ENCODE data around the gene SIPA1L3. TPM values are rescaled to one million over a fixed set of nuclear protein-coding genes. Genes with fewer than 3 reads are reported as not detected.

The SIPA1L3 gene
- total and polyA plus RNA-seq, 4 donors, result 9.6 to 50.5 (median 27.6) TPM

- WGBS, 2 donors, result 49 to 50% methylated on average over 21 of the region's 21 CpGs
- Histone ChIP-seq H3K9me3 (ENCODE audit: control insufficient read depth in 4 of 4, insufficient read depth in 3 of 4, low read length in 3 of 4) (no peaks in the 10 kb centered on the region), H3K27me3 (ENCODE audit: control insufficient read depth in 3 of 3, insufficient read depth in 3 of 3, low read length in 2 of 3) (peaks cover 0 to 3% (median 0%) of the 10 kb centered on the region in 3 donors), H3K4me3 (no peak overlapping the region), H3K27ac (ENCODE audit: low read depth in 1 of 2, low read length in 1 of 2) (peak overlapping the region; percentile 81 to 83), H3K36me3 (ENCODE audit: control insufficient read depth in 4 of 4, insufficient read depth in 4 of 4, low read length in 4 of 4) (peaks cover 0 to 7% (median 2%) of the 10 kb centered on the region in 4 donors), H3K4me1 (ENCODE audit: control insufficient read depth in 5 of 5, insufficient read depth in 5 of 5, low read length in 5 of 5) (peaks cover 0 to 46% (median 20%) of the 10 kb centered on the region in 5 donors), H3K9ac (ENCODE audit: insufficient read depth in 1 of 2, low read length in 2 of 2) (peak overlapping the region in 1 of 2 donors; percentile 72)
- TF ChIP-seq, protein P1, sequence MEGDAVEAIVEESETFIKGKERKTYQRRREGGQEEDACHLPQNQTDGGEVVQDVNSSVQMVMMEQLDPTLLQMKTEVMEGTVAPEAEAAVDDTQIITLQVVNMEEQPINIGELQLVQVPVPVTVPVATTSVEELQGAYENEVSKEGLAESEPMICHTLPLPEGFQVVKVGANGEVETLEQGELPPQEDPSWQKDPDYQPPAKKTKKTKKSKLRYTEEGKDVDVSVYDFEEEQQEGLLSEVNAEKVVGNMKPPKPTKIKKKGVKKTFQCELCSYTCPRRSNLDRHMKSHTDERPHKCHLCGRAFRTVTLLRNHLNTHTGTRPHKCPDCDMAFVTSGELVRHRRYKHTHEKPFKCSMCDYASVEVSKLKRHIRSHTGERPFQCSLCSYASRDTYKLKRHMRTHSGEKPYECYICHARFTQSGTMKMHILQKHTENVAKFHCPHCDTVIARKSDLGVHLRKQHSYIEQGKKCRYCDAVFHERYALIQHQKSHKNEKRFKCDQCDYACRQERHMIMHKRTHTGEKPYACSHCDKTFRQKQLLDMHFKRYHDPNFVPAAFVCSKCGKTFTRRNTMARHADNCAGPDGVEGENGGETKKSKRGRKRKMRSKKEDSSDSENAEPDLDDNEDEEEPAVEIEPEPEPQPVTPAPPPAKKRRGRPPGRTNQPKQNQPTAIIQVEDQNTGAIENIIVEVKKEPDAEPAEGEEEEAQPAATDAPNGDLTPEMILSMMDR (IDR thresholded peaks at IDR 0.05; ENCODE audit: control extremely low read depth, extremely low read depth), result no peak
- ATAC-seq (ENCODE audit: insufficient read depth, low FRiP score) (peak; percentile 29), DNase-seq (peak; percentile 89 to 92 (median 90))
Observed at GRCh38 chr19:38252941-38253691, 346.1 kb downstream of the SIPA1L3 start.

GRCh38 chr19:38253788-38254187, 346.8 kb downstream of the SIPA1L3 start:
- H3K9ac ChIP-seq (ENCODE audit: insufficient read depth in 1 of 2, low read length in 2 of 2), result no peak overlapping the region
- no peak for DNase-seq
- peaks cover 0 to 3% (median 0%) of the 10 kb centered on the region in 3 donors for H3K27me3 ChIP-seq (ENCODE audit: control insufficient read depth in 3 of 3, insufficient read depth in 3 of 3, low read length in 2 of 3)
- H3K4me1 ChIP-seq (ENCODE audit: control insufficient read depth in 5 of 5, insufficient read depth in 5 of 5, low read length in 5 of 5), result peaks cover 0 to 46% (median 20%) of the 10 kb centered on the region in 5 donors
- peak overlapping the region; percentile 47 to 81 for H3K27ac ChIP-seq (ENCODE audit: low read depth in 1 of 2, low read length in 1 of 2)
- WGBS, 2 donors, result 85 to 90% methylated on average over 5 of the region's 5 CpGs
- TF ChIP-seq, protein P1 (IDR thresholded peaks at IDR 0.05; ENCODE audit: control extremely low read depth, extremely low read depth), result no peak
- H3K36me3 ChIP-seq (ENCODE audit: control insufficient read depth in 4 of 4, insufficient read depth in 4 of 4, low read length in 4 of 4), result peaks cover 0 to 5% (median 0%) of the 10 kb centered on the region in 4 donors
- no peak overlapping the region for H3K4me3 ChIP-seq
- H3K9me3 ChIP-seq (ENCODE audit: control insufficient read depth in 4 of 4, insufficient read depth in 3 of 4, low read length in 3 of 4), result no peaks in the 10 kb centered on the region
- ATAC-seq (ENCODE audit: insufficient read depth, low FRiP score), result no peak

GRCh38 chr19:38255383-38256014, 348.5 kb downstream of the SIPA1L3 start:
- H3K27ac ChIP-seq (ENCODE audit: low read depth in 1 of 2, low read length in 1 of 2), result peak overlapping the region; percentile 51 to 74
- H3K9me3 ChIP-seq (ENCODE audit: control insufficient read depth in 4 of 4, insufficient read depth in 3 of 4, low read length in 3 of 4), result no peaks in the 10 kb centered on the region
- peak overlapping the region; percentile 50 for H3K4me3 ChIP-seq
- peaks cover 0 to 3% (median 0%) of the 10 kb centered on the region in 3 donors for H3K27me3 ChIP-seq (ENCODE audit: control insufficient read depth in 3 of 3, insufficient read depth in 3 of 3, low read length in 2 of 3)
- TF ChIP-seq, protein P1 (IDR thresholded peaks at IDR 0.05; ENCODE audit: control extremely low read depth, extremely low read depth), result no peak
- H3K9ac ChIP-seq (ENCODE audit: insufficient read depth in 1 of 2, low read length in 2 of 2), result no peak overlapping the region
- ATAC-seq (ENCODE audit: insufficient read depth, low FRiP score), result no peak
- peaks cover 0 to 44% (median 19%) of the 10 kb centered on the region in 5 donors for H3K4me1 ChIP-seq (ENCODE audit: control insufficient read depth in 5 of 5, insufficient read depth in 5 of 5, low read length in 5 of 5)
- WGBS, 2 donors, result 50% methylated on average over 17 of the region's 17 CpGs
- H3K36me3 ChIP-seq (ENCODE audit: control insufficient read depth in 4 of 4, insufficient read depth in 4 of 4, low read length in 4 of 4), result peaks cover 0 to 4% (median 0%) of the 10 kb centered on the region in 4 donors
- peak; percentile 69 to 76 (median 74) for DNase-seq

Small RNA genes lying within 50 kb of the gene (small RNA-seq; reads per million reads assigned to genes)
- not detected for gene RN7SL663P (ENCODE audit: low replicate concordance)

Other genes with a start within 250 kb of the SIPA1L3 start
- gene ZNF607, start 187.4 kb upstream of the SIPA1L3 start, total RNA-seq, result 10 to 100 TPM in 1 of 2 donors, 1 to 10 TPM in 1; 5.4 to 13.7 TPM
- 1 to 10 TPM; 1.4 to 1.5 TPM for gene ZNF607, start 187.4 kb upstream of the SIPA1L3 start, polyA plus RNA-seq
- 10 to 100 TPM in 1 of 2 donors, 1 to 10 TPM in 1; 9.1 to 25.0 TPM for gene ZNF573, start 127.6 kb upstream of the SIPA1L3 start, total RNA-seq
- 1 to 10 TPM; 1.1 to 1.4 TPM for gene ZNF573, start 127.6 kb upstream of the SIPA1L3 start, polyA plus RNA-seq
- gene WDR87, start 614 bp upstream of the SIPA1L3 start, total RNA-seq, result not detected
- gene WDR87, start 614 bp upstream of the SIPA1L3 start, polyA plus RNA-seq, result not detected

All from lung (tissue), 13 donors.